ENCODE measurements around the gene NACAD.

GRCh38 chr7:45064047-45064725 is 24.6 kb downstream of the NACAD start:
- TF ChIP-seq EZH2phosphoT487 (IDR thresholded peaks at IDR 0.05; ENCODE audit: insufficient read depth, low read depth) (no peak), EZH2 (IDR thresholded peaks at IDR 0.05; ENCODE audit: insufficient read depth, poor library complexity, severe bottlenecking) (no peak)

Data from GM23248 (cell line).